ENCODE measurements around the gene PNKP.

Gene PNKP

DNA sequence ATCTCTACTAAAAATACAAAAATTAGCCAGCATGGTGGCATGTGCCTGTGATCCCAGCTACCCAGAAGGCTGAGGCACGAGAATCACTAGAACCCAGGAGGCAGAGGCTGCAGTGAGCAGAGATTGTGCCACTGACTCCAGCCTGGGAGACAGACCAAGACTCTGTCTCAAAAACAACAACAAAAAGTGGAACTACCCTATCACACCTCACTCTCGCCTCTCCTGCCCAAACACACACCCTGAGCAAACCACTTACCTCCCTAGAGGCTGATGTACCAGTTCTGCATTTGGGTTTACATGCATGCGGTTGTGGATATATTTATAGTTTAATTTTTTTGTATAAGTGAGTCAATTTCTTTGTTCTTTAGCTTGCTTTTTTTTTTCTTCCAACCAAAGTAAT is 24.1 kb downstream of the PNKP start:
- Histone ChIP-seq H3K27me3 (ENCODE audit: insufficient read depth, low read depth, severe bottlenecking) (no peaks in the 10 kb centered on the region), H3K4me3 (ENCODE audit: low read depth, low read length) (no peak overlapping the region), H3K9me3 (ENCODE audit: severe bottlenecking) (no peaks in the 10 kb centered on the region), H3K27ac (no peak overlapping the region), H3K36me3 (peaks cover 29% of the 10 kb centered on the region)
- TF ChIP-seq, protein P1, sequence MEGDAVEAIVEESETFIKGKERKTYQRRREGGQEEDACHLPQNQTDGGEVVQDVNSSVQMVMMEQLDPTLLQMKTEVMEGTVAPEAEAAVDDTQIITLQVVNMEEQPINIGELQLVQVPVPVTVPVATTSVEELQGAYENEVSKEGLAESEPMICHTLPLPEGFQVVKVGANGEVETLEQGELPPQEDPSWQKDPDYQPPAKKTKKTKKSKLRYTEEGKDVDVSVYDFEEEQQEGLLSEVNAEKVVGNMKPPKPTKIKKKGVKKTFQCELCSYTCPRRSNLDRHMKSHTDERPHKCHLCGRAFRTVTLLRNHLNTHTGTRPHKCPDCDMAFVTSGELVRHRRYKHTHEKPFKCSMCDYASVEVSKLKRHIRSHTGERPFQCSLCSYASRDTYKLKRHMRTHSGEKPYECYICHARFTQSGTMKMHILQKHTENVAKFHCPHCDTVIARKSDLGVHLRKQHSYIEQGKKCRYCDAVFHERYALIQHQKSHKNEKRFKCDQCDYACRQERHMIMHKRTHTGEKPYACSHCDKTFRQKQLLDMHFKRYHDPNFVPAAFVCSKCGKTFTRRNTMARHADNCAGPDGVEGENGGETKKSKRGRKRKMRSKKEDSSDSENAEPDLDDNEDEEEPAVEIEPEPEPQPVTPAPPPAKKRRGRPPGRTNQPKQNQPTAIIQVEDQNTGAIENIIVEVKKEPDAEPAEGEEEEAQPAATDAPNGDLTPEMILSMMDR (IDR thresholded peaks at IDR 0.05; ENCODE audit: low read depth, low read length): no peak
- no peak for DNase-seq

DNA sequence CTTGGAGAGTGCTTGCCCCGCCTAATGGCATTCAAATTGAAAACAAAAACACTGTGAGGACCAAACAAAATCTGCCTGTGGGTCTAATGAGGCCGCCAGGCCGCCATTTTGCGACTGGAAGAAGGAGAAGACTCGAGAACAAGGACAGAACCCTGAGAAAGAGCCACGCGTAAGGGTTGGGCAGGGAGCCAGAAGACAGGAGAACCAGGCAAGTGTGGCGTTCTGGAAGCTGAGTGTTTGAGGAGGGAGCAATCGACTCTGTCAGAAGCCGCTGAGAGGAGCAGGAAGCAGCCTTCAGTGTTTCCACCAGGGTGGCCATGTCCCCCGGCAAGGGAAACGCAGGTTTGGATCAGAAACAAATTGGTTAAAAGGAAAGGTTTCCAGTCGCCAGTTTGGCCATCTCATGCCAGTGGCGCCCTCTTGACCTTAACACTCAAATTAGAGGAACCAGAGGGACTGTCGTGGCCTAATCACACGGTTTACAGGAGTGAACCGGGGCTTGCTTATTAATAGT is 26.6 kb downstream of the PNKP start:
- Histone ChIP-seq H3K9me3 (ENCODE audit: severe bottlenecking) (no peaks in the 10 kb centered on the region), H3K36me3 (peaks cover 53% of the 10 kb centered on the region), H3K27ac (no peak overlapping the region), H3K4me3 (ENCODE audit: low read depth, low read length) (no peak overlapping the region), H3K27me3 (ENCODE audit: insufficient read depth, low read depth, severe bottlenecking) (no peaks in the 10 kb centered on the region)
- DNase-seq: no peak
- TF ChIP-seq, protein P1 (IDR thresholded peaks at IDR 0.05; ENCODE audit: low read depth, low read length): no peak

DNA sequence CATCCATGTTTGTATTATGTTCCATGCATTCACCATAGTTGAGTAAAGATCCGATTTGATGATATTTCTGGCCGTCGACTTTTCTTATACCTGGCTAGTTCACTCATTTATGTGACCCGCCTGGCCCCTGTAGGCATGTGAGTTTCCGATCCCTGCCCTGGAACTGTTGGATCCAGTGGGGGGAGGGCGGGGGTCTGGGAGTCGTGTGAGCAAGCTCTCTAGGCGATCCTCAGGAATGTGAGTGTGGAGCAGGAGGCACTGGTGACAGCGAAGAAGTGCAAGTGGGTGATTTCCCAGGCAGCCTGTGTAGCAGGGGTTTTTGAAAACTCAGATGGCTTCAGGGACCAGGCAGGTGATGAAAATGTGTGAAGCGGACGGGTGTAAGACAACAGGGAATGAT is 27.1 kb downstream of the PNKP start:
- peaks cover 56% of the 10 kb centered on the region for H3K36me3 ChIP-seq
- no peak overlapping the region for H3K4me3 ChIP-seq (ENCODE audit: low read depth, low read length)
- H3K27ac ChIP-seq: no peak overlapping the region
- no peak for DNase-seq
- TF ChIP-seq, protein P1 (IDR thresholded peaks at IDR 0.05; ENCODE audit: low read depth, low read length): no peak
- no peaks in the 10 kb centered on the region for H3K9me3 ChIP-seq (ENCODE audit: severe bottlenecking)
- H3K27me3 ChIP-seq (ENCODE audit: insufficient read depth, low read depth, severe bottlenecking): no peaks in the 10 kb centered on the region

DNA sequence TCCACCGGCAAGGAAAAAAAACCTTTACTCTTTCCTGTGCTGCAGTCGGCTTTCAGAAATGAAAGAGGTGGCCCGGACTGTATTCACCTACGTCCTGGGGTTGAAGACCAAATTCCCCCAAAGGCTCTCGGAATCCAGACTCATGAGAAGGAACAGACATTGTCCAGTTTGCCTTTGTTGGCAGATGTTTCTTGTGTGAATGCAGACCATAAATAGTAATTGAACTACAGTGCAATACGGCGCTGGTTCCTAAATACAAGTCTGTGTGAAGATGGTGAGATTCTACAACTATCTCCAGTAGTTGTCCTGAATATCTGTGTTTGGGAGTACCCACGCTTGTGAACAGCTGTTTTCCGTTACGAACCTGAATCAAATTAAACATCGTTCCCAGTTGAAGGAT is 27.7 kb downstream of the PNKP start:
- Histone ChIP-seq H3K36me3 (peaks cover 62% of the 10 kb centered on the region), H3K4me3 (ENCODE audit: low read depth, low read length) (no peak overlapping the region), H3K27ac (no peak overlapping the region), H3K9me3 (ENCODE audit: severe bottlenecking) (no peaks in the 10 kb centered on the region), H3K27me3 (ENCODE audit: insufficient read depth, low read depth, severe bottlenecking) (no peaks in the 10 kb centered on the region)
- no peak for DNase-seq
- TF ChIP-seq, protein P1 (IDR thresholded peaks at IDR 0.05; ENCODE audit: low read depth, low read length): no peak

DNA sequence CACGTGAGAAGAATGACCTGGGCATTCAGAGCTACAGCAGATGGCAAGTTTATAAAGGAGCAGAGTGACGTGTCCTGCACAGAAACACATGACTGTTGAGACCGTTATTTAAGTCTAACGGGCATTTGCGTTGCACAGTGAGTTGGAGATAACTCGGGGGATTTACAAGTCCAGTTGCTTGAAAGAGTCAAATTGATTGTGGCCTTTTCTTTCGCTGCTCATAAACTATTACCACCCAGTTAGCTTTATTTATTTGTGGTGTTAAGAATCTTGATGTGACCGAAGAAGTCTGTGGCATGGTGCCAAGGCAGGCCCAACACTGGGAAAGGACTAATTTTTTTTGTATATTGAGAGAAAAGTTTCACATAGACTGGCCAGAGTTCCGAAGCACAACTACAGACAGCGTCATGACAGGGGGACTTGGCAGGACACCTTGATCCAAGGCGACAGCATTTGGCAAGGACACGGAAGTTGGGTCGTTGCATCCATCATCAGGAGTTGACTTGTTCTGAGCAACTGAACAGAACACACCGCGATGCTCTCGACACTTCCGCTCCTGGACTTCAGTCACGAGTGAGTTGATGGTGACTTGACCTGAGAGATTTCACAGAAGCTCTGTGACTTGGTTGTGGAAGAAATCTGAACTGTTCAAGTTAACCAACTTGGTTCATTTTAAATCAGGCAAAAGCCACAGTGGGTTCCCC is 28.3 kb downstream of the PNKP start:
- H3K36me3 ChIP-seq: peaks cover 69% of the 10 kb centered on the region
- H3K4me3 ChIP-seq (ENCODE audit: low read depth, low read length): no peak overlapping the region
- H3K27ac ChIP-seq: no peak overlapping the region
- no peak for DNase-seq
- no peaks in the 10 kb centered on the region for H3K27me3 ChIP-seq (ENCODE audit: insufficient read depth, low read depth, severe bottlenecking)
- TF ChIP-seq, protein P1 (IDR thresholded peaks at IDR 0.05; ENCODE audit: low read depth, low read length): no peak
- no peaks in the 10 kb centered on the region for H3K9me3 ChIP-seq (ENCODE audit: severe bottlenecking)

DNA sequence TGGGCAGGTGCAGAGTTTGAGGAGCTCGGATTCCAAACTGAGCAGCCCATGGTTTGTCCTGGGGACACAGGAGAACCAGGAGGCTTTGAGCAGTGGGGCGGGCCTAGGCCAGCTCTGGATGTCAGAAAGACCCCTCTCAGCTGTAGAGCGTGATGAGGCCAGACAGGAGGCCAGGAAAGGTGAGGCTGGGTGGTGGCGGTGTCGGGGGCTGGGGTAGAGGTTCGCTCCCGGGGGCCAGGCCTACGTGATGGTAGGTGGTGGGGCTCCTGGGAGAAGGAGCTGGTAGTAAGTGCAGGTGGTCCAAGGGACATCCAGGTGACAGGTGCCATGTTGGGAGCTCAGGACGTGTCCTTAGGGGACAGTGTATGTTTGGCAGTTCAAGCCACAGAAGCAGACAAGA is 30.0 kb downstream of the PNKP start:
- TF ChIP-seq, protein P1 (IDR thresholded peaks at IDR 0.05; ENCODE audit: low read depth, low read length): no peak
- peaks cover 85% of the 10 kb centered on the region for H3K36me3 ChIP-seq
- no peak for DNase-seq

More for the DNA sequence above, 30.0 kb downstream of the PNKP start:
- Histone ChIP-seq H3K27me3 (ENCODE audit: insufficient read depth, low read depth, severe bottlenecking) (no peaks in the 10 kb centered on the region), H3K4me3 (ENCODE audit: low read depth, low read length) (no peak overlapping the region), H3K27ac (no peak overlapping the region), H3K9me3 (ENCODE audit: severe bottlenecking) (no peaks in the 10 kb centered on the region)

All from WERI-Rb-1 (cell line).